Kidney epithelial cell (primary cell): ENCODE results near the gene BTBD8. TPM values are rescaled to one million over a fixed set of nuclear protein-coding genes. Genes with fewer than 3 reads are reported as not detected.

ENCODE experiments used
- DNase-seq: peaks from one replicate; pipeline ENCODE4 v3.0.0-alpha.2; 2010; ENCODE audit warnings: low read depth
- H3K27me3 ChIP-seq: 2 replicates; pipeline ENCODE4 v1.6.0; 2011; ENCODE audit warnings: low read length; ENCODE audit not compliant: control insufficient read depth, insufficient read depth
- H3K36me3 ChIP-seq: 2 replicates; pipeline ENCODE4 v1.5.1; 2011; ENCODE audit warnings: low read length; ENCODE audit not compliant: control insufficient read depth, insufficient read depth
- H3K4me3 ChIP-seq: 2 replicates; pipeline ENCODE4 v1.5.1; 2011; ENCODE audit warnings: low read depth, mild to moderate bottlenecking, control low read depth, low read length
- total RNA-seq: library from RNA; depleted of rRNA; stranded (reverse); fragments of >200 nt; gene quantifications from 2 replicates; pipeline ENCODE4 v1.2.3, GENCODE V29; 2015
- TF ChIP-seq, protein P1 (sequence below): IDR thresholded peaks from 2 replicates; pipeline ENCODE4 v1.5.1; 2011; ENCODE audit warnings: mild to moderate bottlenecking, moderate library complexity, low read length, control low read depth, inconsistent platforms; ENCODE audit not compliant: insufficient read depth, poor library complexity, severe bottlenecking

Gene BTBD8
- total RNA-seq, 1 donor from 2014 or later: 3.3 TPM

DNA sequence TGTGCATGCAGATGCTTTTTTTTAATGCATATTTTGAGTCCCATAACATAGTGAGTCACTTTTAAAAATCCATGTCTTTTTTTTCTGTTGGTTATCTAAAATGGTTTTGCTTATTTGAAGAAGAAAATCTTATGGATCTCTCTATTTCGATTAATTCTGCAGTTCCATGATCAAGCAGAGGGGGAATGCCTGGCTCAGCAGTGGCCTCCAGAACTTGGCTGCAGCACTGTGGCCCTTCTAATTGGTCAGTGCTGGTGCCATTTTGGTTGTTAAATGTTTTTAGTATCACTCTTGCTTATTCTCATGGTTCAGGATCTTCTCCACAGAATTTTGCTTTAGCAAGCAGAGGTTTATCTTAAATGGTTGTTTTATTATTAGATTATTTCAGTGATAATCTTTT lies 39.2 kb upstream of the BTBD8 start:
- no peak for DNase-seq

DNA sequence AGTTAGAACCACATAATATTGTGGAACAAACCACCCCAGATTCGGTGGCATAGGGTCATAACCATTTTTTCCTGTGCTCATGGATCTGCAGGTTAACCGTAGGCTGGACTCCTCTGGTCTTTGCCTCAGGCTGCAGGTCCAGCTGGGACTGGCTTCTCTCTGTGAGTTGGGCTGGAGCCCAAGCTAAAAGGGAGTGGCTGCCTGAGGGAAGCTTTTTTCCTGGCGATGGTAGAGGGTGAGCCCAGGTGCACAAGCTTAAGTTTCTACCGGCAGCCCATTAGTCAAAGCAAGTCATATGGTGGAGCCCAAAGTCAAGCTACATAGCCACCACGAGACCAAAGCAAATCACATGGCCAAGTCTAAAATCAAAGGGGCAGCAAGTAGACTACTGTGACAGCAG lies 36.5 kb upstream of the BTBD8 start:
- TF ChIP-seq, protein P1, sequence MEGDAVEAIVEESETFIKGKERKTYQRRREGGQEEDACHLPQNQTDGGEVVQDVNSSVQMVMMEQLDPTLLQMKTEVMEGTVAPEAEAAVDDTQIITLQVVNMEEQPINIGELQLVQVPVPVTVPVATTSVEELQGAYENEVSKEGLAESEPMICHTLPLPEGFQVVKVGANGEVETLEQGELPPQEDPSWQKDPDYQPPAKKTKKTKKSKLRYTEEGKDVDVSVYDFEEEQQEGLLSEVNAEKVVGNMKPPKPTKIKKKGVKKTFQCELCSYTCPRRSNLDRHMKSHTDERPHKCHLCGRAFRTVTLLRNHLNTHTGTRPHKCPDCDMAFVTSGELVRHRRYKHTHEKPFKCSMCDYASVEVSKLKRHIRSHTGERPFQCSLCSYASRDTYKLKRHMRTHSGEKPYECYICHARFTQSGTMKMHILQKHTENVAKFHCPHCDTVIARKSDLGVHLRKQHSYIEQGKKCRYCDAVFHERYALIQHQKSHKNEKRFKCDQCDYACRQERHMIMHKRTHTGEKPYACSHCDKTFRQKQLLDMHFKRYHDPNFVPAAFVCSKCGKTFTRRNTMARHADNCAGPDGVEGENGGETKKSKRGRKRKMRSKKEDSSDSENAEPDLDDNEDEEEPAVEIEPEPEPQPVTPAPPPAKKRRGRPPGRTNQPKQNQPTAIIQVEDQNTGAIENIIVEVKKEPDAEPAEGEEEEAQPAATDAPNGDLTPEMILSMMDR: no peak
- DNase-seq: no peak

More for the DNA sequence above, 39.2 kb upstream of the BTBD8 start:
- H3K36me3 ChIP-seq: no peaks in the 10 kb centered on the region
- TF ChIP-seq, protein P1: no peak
- no peak overlapping the region for H3K4me3 ChIP-seq
- H3K27me3 ChIP-seq: no peaks in the 10 kb centered on the region

DNA sequence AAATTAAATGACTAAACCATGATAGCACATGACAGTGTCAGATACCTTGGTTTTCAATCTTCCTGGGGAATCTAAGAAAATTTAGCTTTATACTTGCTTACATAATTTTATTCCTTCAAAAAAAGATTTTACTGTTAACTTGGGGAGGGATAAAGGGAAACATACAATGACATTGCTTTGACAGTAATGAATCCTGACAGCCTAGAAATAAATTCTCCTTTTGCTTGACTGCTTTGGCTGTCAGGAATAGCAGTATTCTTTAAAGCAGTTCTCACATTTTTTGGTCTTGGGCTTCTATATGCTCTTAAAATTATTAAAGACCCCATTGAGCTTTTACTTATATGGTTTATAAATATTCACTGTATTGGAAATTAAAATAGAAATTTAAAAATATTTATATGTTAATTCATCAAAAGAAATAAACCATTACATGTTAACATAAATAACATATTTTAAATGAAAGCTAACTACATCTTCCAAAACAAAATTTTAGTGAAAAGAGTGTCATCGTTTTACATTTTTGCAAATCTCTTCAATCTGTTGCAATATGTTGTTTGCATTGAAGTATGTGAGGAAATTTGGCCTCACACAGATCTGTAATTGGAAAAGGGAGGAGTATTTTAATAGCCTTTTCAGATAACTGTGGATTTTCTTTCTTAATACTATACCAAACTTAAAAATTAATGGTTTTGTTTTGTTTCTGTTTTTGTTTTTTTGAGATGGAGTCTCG lies 34.2 kb upstream of the BTBD8 start:
- TF ChIP-seq, protein P1: no peak
- H3K27me3 ChIP-seq: no peaks in the 10 kb centered on the region

More for the DNA sequence above, 36.5 kb upstream of the BTBD8 start:
- Histone ChIP-seq H3K27me3 (no peaks in the 10 kb centered on the region), H3K4me3 (no peak overlapping the region), H3K36me3 (no peaks in the 10 kb centered on the region)

DNA sequence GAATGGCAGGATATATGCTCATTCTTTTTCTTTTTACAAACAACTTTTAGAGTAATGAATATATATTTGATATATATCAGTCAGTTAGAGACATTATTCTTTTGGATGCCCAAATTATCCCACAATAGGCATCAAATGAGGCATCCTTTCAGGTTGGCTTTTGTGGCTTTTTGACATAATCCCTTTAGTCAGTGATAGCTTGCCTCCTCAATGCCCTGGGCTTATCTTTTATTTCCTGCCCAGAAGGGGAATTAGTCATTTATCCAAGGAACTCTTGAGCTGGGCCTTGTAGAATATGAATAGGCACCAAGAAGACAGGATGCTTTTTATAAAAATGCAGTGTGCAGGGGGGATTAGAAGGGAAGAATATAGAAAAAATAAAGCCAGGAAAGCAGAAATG lies 28.2 kb upstream of the BTBD8 start:
- TF ChIP-seq, protein P1: no peak
- Histone ChIP-seq H3K36me3 (no peaks in the 10 kb centered on the region), H3K4me3 (no peak overlapping the region), H3K27me3 (no peaks in the 10 kb centered on the region)
- no peak for DNase-seq

More for the DNA sequence above, 34.2 kb upstream of the BTBD8 start:
- H3K4me3 ChIP-seq: no peak overlapping the region
- no peaks in the 10 kb centered on the region for H3K36me3 ChIP-seq
- no peak for DNase-seq

DNA sequence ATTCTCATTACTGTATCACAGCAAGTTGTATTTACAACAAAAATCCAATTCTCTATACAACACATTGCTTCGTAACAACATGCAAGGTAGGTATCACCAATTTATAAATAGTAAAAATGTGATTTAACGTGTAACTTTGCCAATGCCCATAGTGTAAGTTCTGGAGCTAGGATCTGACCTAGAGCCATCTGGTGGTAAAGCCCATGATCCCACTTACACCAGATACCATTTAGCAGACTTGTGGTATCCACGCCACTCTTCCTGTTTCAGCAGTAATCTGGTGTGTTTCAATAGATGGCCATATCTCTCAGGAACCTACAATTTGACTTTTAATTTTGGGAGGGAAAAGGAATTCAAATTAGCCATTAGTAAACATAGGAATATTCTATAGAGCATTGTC lies 15.1 kb upstream of the BTBD8 start:
- DNase-seq: no peak
- no peaks in the 10 kb centered on the region for H3K36me3 ChIP-seq
- no peaks in the 10 kb centered on the region for H3K27me3 ChIP-seq
- TF ChIP-seq, protein P1: peak; percentile 4
- no peak overlapping the region for H3K4me3 ChIP-seq

DNA sequence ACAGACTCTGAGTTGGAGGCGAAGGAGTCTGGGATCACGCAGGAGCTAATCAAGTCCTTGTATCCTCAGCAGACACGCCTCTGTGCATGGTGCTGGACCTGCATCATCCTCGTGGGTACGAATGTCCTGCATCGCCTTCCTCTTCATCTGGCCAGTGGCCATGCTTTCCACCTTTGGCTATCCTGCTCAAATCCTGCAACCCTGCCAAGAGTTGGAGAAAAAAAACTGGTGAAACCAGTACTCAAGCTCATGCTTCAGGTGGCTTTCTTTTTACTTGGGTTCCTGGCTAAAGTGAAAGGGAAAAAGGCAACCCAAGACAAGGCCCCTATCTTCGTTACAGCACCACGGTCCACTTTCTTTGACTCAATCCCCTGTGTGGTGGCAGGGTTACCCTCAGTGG lies 13.8 kb upstream of the BTBD8 start:
- DNase-seq: no peak
- no peaks in the 10 kb centered on the region for H3K36me3 ChIP-seq
- H3K27me3 ChIP-seq: no peaks in the 10 kb centered on the region
- TF ChIP-seq, protein P1: no peak
- H3K4me3 ChIP-seq: no peak overlapping the region
